ENCODE data around the gene EGFL6.

The EGFL6 gene, protein sequence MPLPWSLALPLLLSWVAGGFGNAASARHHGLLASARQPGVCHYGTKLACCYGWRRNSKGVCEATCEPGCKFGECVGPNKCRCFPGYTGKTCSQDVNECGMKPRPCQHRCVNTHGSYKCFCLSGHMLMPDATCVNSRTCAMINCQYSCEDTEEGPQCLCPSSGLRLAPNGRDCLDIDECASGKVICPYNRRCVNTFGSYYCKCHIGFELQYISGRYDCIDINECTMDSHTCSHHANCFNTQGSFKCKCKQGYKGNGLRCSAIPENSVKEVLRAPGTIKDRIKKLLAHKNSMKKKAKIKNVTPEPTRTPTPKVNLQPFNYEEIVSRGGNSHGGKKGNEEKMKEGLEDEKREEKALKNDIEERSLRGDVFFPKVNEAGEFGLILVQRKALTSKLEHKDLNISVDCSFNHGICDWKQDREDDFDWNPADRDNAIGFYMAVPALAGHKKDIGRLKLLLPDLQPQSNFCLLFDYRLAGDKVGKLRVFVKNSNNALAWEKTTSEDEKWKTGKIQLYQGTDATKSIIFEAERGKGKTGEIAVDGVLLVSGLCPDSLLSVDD

DNA sequence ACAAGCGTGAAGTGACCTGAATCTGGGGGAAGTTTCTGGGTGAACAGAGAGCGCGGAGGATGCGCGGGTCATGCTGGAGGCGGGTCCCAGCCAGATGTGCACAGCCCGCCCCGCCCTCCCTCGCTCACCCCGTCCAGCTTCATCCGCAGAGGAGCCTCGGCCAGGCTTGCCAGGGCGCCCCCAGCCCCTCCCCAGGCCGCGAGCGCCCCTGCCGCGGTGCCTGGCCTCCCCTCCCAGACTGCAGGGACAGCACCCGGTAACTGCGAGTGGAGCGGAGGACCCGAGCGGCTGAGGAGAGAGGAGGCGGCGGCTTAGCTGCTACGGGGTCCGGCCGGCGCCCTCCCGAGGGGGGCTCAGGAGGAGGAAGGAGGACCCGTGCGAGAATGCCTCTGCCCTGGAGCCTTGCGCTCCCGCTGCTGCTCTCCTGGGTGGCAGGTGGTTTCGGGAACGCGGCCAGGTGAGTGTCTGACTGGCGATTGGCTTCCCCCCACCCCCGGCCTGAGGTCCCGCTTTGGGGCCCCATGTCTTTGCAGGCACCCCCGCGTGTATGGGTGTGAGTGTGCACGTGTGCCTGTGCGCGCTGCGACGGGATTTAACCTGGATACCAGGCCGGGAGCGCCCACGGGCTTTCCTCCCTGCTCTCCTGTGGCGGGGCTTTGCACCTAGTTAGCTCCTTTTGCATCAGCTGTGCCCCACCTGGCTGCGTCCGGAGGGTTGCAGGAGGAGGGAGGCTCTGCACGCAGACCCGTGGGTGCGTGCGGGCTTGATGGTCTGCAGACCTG lies at the start of gene EGFL6:
Gene EGFL6 (plus strand): TSS at position 123 of the 782 bp plus-strand sequence. CDS start 261 bp downstream, at position 384.
- Mint-ChIP-seq H3K36me3 (no peaks in the 10 kb centered on the region), H3K4me3 (peak within 1 kb of the TSS; percentile 46), H3K27me3 (peaks cover 6% of the 10 kb centered on the region), H3K27ac (no peak within 1 kb of the TSS), H3K4me1 (peaks cover 3% of the 10 kb centered on the region), H3K9me3 (no peaks in the 10 kb centered on the region)
- no peak for ATAC-seq (ENCODE audit: low read depth)
- no peak for DNase-seq (ENCODE audit: low spot score in 2 of 2)

DNA sequence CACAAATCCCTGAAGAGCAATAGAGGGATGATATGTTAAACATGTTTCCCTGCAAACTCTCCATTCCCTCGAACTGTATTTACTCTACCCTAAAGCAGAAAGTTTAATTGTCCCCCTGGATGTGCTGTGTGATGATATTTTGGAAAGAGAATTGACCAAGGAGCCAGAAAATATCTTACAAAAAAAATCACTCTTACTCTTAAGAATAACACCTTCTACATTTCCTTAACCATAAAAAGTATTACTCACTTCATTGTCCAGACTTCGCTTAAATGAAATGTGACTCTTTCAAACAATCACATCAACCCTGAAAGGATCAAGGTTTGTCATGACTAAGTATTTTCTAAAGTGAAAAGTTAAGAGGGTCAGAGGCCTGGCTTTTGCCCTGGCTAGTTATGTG lies 49.0 kb upstream of the EGFL6 start:
- Mint-ChIP-seq H3K27ac (no peak overlapping the region), H3K4me3 (no peak overlapping the region), H3K9me3 (no peaks in the 10 kb centered on the region), H3K27me3 (no peaks in the 10 kb centered on the region), H3K4me1 (no peaks in the 10 kb centered on the region), H3K36me3 (no peaks in the 10 kb centered on the region)
- no peak for DNase-seq (ENCODE audit: low spot score in 2 of 2)
- no peak for ATAC-seq (ENCODE audit: low read depth)

DNA sequence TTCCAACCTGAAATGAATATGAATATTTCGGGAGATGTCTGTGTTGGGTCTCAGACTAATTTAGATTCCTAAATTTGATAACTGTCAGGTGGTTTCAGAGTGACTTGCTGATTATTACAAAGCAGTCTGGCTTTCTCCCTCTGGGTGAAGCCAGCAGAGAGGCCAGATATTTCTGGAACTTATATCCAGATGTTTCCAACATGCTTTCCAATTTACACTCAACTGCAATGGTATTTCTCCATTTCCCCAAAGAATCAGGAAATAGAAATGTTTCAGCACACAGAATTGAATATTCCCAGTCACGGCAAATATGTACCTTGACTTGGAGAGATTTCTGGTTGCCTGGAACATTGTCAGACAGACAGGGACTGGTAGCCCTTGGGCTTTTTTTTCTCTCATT lies 48.5 kb upstream of the EGFL6 start:
- no peaks in the 10 kb centered on the region for H3K27me3 Mint-ChIP-seq
- H3K4me3 Mint-ChIP-seq: no peak overlapping the region
- no peak overlapping the region for H3K27ac Mint-ChIP-seq

DNA sequence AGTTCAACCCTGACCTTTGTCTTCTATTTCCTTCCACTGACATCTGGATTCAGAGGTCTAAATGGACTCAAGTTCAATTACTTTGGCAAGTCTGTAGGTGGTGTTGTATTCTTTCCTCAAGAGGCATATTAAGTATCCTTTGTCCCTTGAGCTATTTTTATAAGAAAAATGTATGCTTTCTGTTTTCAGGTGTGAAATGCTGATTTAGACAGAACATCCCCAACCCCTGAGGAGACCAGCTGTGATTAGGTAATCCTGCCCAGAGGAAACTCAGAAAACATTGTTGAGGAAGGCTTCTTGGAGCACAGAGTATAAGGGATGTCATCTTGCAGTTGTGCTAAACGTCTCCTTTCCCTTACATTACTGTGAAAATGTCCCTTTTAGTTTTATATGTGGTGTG lies 46.6 kb upstream of the EGFL6 start:
- no peaks in the 10 kb centered on the region for H3K4me1 Mint-ChIP-seq
- ATAC-seq (ENCODE audit: low read depth): no peak
- no peaks in the 10 kb centered on the region for H3K36me3 Mint-ChIP-seq
- no peak overlapping the region for H3K4me3 Mint-ChIP-seq
- no peak for DNase-seq (ENCODE audit: low spot score in 2 of 2)
- no peaks in the 10 kb centered on the region for H3K9me3 Mint-ChIP-seq
- H3K27ac Mint-ChIP-seq: no peak overlapping the region
- H3K27me3 Mint-ChIP-seq: peaks cover under 1% of the 10 kb centered on the region

More for the DNA sequence above, 48.5 kb upstream of the EGFL6 start:
- no peaks in the 10 kb centered on the region for H3K36me3 Mint-ChIP-seq
- DNase-seq (ENCODE audit: low spot score in 2 of 2) (no peak), ATAC-seq (ENCODE audit: low read depth) (no peak)
- H3K4me1 Mint-ChIP-seq: no peaks in the 10 kb centered on the region
- no peaks in the 10 kb centered on the region for H3K9me3 Mint-ChIP-seq

DNA sequence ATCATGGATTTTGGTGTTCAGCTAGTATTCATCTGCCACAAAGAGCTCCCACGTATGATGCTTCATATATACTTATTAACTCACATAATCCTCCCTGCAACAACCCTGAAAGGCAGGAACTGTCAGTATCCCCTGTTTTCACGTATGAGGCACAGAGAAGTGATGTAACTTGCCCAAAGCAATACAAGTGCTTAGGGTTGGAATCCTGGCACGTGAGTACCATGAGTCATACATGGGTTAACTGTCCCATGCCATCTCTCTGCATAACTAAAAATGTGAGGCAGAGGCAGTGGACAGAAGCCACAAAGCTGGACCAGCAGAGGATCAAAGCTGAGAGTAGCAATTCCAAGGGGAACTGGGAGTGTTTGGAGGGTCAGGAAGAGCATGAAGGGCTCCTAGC lies 35.7 kb upstream of the EGFL6 start:
- Mint-ChIP-seq H3K36me3 (no peaks in the 10 kb centered on the region), H3K4me1 (no peaks in the 10 kb centered on the region), H3K9me3 (no peaks in the 10 kb centered on the region), H3K27ac (no peak overlapping the region), H3K4me3 (no peak overlapping the region), H3K27me3 (peaks cover 3% of the 10 kb centered on the region)
- ATAC-seq (ENCODE audit: low read depth) (no peak), DNase-seq (ENCODE audit: low spot score in 2 of 2) (no peak)

DNA sequence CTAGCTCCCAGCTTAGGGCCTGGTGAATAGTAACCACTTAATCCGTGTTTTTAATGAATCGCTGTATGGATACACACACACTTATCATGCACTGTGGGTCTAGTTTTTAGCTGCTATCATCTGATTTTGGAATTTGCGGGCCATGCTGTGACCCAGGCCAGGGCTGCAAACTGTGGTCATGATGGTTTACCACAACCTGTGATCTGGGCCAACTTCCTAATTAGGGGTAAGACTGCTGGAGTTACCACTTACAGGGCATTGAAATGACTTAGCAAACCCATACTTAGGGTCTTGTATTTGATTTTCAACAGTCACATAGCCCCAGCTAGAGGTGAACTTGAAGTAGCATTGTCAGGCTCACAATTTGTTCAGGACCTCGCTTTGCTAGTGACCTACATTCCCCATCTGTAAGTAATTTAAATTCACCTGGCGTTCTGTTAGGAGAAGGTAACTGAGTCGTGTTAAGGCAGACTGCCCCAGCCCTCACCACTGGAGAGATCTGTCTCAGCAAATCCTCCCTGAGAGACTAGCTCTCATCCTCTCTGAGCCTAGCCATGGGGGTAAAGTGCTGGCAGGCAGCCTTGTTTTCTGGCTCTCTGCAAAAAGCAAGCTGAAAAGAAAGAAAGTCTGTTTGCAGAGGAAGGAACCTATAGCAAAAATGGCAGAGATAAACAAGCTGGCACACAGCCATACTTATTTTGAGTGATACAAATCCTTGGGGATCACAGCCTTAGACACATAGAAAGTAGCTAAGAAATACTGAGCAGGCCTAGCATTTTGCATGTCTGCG lies 33.8 kb upstream of the EGFL6 start:
- no peaks in the 10 kb centered on the region for H3K9me3 Mint-ChIP-seq
- H3K4me1 Mint-ChIP-seq: no peaks in the 10 kb centered on the region
- DNase-seq (ENCODE audit: low spot score in 2 of 2) (no peak), ATAC-seq (ENCODE audit: low read depth) (no peak)
- H3K27me3 Mint-ChIP-seq: peaks cover 2% of the 10 kb centered on the region
- no peaks in the 10 kb centered on the region for H3K36me3 Mint-ChIP-seq
- H3K4me3 Mint-ChIP-seq: no peak overlapping the region
- H3K27ac Mint-ChIP-seq: no peak overlapping the region

DNA sequence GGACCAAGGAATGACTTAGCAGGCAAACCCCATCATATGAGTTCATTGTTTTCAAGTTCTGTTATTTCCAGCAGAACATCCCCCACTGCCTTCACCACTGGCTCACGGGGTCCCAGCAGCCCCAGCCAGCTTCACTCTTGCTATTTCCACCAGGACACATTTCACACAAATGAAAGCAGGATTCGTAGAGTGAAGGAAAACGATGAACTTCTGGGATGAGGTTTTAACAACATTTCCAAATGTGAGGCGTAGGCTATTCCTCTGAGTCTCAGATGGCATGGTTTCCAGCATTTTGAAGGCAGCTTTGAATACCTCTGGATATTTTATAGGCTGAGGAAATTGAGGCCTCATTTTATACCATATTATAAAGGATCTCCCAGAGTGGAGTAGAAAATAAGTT lies 32.9 kb upstream of the EGFL6 start:
- DNase-seq (ENCODE audit: low spot score in 2 of 2) (no peak), ATAC-seq (ENCODE audit: low read depth) (no peak)
- Mint-ChIP-seq H3K27ac (no peak overlapping the region), H3K9me3 (no peaks in the 10 kb centered on the region), H3K4me3 (no peak overlapping the region), H3K27me3 (peaks cover 2% of the 10 kb centered on the region), H3K4me1 (no peaks in the 10 kb centered on the region), H3K36me3 (no peaks in the 10 kb centered on the region)

DNA sequence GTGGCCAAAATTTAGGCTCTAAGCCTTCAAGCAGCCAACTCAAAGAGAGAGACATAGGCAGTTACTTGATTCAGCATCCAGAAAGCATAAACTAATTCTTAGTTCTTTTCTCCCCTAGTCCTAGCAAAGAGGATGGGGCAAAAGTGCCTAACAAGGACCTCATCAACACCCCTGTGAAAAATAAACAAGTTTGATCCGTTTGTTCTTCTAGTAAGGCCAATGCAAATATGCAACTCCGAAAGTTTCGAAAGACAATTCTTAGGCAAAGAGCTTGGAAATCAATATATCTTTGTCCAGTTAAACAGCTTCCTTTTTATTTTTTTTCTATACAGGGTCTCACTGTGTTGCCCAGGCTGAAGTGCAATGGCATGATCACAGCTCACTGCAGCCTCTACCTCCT lies 31.0 kb upstream of the EGFL6 start:
- DNase-seq (ENCODE audit: low spot score in 2 of 2): no peak
- Mint-ChIP-seq H3K4me1 (no peaks in the 10 kb centered on the region), H3K9me3 (no peaks in the 10 kb centered on the region), H3K36me3 (no peaks in the 10 kb centered on the region), H3K27ac (no peak overlapping the region), H3K4me3 (no peak overlapping the region), H3K27me3 (no peaks in the 10 kb centered on the region)
- no peak for ATAC-seq (ENCODE audit: low read depth)

DNA sequence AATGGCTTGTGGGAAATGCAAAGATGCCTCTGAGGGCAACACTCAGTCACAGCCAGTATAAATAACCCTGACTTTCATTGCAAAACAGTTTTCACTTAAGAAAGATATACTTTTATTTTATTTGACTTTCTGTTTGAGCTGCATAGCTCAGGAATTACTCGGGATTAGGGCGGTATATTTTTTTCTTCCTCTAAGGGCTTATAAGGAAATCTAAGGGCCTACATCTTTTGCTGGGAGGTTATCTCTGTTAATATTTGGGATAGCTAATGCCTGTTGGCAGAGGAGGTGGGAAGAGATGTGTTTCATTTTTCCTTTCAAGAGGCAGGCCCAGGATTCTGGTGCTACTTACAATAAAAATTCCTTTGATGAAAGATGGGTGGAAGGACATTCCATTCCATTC lies 28.8 kb upstream of the EGFL6 start:
- H3K9me3 Mint-ChIP-seq: no peaks in the 10 kb centered on the region
- no peaks in the 10 kb centered on the region for H3K27me3 Mint-ChIP-seq
- H3K36me3 Mint-ChIP-seq: no peaks in the 10 kb centered on the region
- H3K4me1 Mint-ChIP-seq: no peaks in the 10 kb centered on the region
- H3K27ac Mint-ChIP-seq: no peak overlapping the region
- ATAC-seq (ENCODE audit: low read depth) (no peak), DNase-seq (ENCODE audit: low spot score in 2 of 2) (no peak)
- H3K4me3 Mint-ChIP-seq: no peak overlapping the region

DNA sequence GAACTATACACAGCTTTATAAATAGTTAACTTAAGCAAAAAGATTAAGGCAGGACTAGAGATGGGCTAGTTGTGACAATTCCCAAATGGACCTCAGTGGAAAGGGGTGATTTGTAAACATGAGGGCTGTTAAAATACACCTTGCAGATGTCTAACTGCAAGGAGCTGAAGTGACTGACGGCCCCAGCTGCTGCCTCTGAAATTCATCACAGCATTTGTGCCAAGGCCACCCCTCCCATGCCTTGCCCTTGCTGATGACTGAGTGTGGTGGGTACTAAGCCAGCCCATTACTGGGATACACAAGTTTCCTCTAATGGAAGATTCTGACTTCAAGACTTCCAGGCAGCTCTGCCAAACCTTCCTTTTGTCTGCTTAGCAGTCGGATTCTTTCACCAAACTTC lies 23.7 kb upstream of the EGFL6 start:
- Mint-ChIP-seq H3K9me3 (no peaks in the 10 kb centered on the region), H3K27ac (no peak overlapping the region), H3K27me3 (peaks cover 4% of the 10 kb centered on the region), H3K4me3 (no peak overlapping the region), H3K4me1 (peaks cover 3% of the 10 kb centered on the region), H3K36me3 (no peaks in the 10 kb centered on the region)
- ATAC-seq (ENCODE audit: low read depth) (no peak), DNase-seq (ENCODE audit: low spot score in 2 of 2) (no peak)

DNA sequence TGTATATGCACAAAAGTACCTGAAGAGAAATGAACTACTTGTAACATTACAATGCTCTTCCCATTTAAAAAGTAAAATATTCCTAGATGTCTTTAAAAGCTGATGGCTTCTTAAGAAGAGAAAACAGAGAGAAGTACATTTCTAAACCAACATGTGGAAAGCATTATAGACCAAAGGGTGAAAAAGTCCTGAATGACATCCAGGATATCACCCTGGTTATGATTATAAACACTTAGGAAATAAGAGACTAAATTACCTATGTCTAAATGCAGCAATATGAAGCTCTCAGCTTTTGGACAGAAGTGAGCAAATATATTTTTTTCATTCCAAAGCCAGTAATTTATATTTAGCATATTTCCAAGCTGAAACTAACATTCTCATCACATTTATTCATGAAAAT lies 21.7 kb upstream of the EGFL6 start:
- H3K9me3 Mint-ChIP-seq: no peaks in the 10 kb centered on the region
- H3K4me3 Mint-ChIP-seq: no peak overlapping the region
- no peaks in the 10 kb centered on the region for H3K36me3 Mint-ChIP-seq
- peaks cover 3% of the 10 kb centered on the region for H3K4me1 Mint-ChIP-seq
- ATAC-seq (ENCODE audit: low read depth): no peak
- no peak overlapping the region for H3K27ac Mint-ChIP-seq
- H3K27me3 Mint-ChIP-seq: peaks cover 5% of the 10 kb centered on the region
- DNase-seq (ENCODE audit: low spot score in 2 of 2): no peak

DNA sequence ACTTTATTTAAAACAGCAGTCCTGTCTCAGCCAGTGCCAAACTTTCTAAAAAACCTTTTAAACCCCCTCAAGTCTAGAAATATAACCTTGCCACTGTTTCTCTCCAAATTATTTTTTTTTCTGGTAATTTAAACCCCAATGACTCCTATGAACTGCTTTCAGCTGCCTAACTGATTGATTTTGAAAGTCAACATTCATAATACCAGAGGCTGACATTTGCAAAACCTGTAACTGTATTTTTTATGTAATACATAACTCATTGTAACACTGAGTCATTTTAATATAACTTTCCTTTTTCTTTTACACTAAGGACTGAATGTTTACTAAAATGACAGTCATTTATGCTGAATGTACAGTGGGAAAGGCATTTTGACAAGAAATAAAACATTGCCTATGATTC lies 19.1 kb upstream of the EGFL6 start:
- H3K36me3 Mint-ChIP-seq: no peaks in the 10 kb centered on the region
- ATAC-seq (ENCODE audit: low read depth): no peak
- H3K4me1 Mint-ChIP-seq: peaks cover 3% of the 10 kb centered on the region

DNA sequence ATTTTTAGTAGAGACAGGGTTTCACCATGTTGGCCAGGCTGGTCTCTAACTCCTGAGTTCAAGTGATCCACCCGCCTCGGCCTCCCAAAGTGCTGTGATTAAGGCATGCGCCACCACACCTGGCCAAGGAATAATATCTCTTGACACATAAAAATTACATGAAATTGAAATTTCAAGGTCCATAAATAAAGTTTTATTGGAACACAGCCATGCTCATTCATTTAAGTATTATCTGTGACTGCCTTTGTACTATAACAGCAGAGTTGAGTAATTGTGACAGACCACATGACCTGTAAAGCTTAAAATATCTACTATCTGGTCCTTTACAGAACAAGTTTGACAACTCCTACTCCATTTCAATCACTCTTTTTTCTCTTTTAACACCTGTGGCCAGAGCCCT lies 17.8 kb upstream of the EGFL6 start:
- Mint-ChIP-seq H3K9me3 (no peaks in the 10 kb centered on the region), H3K4me3 (no peak overlapping the region), H3K4me1 (peaks cover 3% of the 10 kb centered on the region), H3K36me3 (no peaks in the 10 kb centered on the region), H3K27me3 (peaks cover 10% of the 10 kb centered on the region), H3K27ac (no peak overlapping the region)
- no peak for ATAC-seq (ENCODE audit: low read depth)
- no peak for DNase-seq (ENCODE audit: low spot score in 2 of 2)

More for the DNA sequence above, 19.1 kb upstream of the EGFL6 start:
- DNase-seq (ENCODE audit: low spot score in 2 of 2): no peak
- no peaks in the 10 kb centered on the region for H3K9me3 Mint-ChIP-seq
- no peak overlapping the region for H3K27ac Mint-ChIP-seq
- H3K27me3 Mint-ChIP-seq: peaks cover 10% of the 10 kb centered on the region
- no peak overlapping the region for H3K4me3 Mint-ChIP-seq

DNA sequence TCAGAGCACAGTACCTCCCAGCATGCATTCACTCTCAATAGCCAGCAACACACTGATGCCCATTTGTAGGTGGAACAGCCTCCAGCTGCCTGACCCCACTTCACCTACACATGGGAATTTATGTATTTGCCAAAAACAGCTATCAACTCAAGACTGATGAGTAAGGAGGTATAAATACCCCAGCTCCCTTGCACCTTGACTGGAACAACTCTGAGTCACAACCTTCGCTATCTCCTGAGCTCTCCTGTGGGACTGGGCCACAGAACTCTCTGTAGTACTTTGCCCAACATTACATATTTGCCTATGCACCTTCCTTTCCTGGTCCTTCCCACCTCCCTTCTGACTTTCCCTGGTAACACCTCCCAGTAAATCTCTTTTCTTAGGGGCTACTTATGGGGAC lies 16.5 kb upstream of the EGFL6 start:
- DNase-seq (ENCODE audit: low spot score in 2 of 2) (no peak), ATAC-seq (ENCODE audit: low read depth) (no peak)
- Mint-ChIP-seq H3K27ac (no peak overlapping the region), H3K4me1 (peaks cover 3% of the 10 kb centered on the region), H3K36me3 (no peaks in the 10 kb centered on the region), H3K27me3 (peaks cover 10% of the 10 kb centered on the region), H3K4me3 (no peak overlapping the region), H3K9me3 (no peaks in the 10 kb centered on the region)

Data from memory B cell (primary cell).